NCI-H146 treated with DMSO at 0.1 percent for 48 hours (cell line): Measurements from ENCODE around the gene CAMK2B.

Experiments used
- DNase-seq: peaks from one replicate; lab custom pipeline; 2025; ENCODE audit not compliant: unreplicated experiment; lab: John Stamatoyannopoulos, UW

The CAMK2B gene

GRCh38 chr7:44287488-44288380 lies 37.7 kb downstream of the CAMK2B start:
- DNase-seq = no peak

- DNase-seq = no peak
Observed at GRCh38 chr7:44286618-44287487, 38.5 kb downstream of the CAMK2B start.

GRCh38 chr7:44286182-44286617 lies 39.2 kb downstream of the CAMK2B start:
- DNase-seq = no peak

- no peak for DNase-seq
Observed at GRCh38 chr7:44285561-44285960, 39.8 kb downstream of the CAMK2B start.

GRCh38 chr7:44284881-44285541 lies 40.4 kb downstream of the CAMK2B start:
- no peak for DNase-seq

- no peak for DNase-seq
Observed at GRCh38 chr7:44284216-44284615, 41.2 kb downstream of the CAMK2B start.

GRCh38 chr7:44283381-44284211 lies 41.8 kb downstream of the CAMK2B start:
- DNase-seq = no peak

- DNase-seq = no peak
Observed at GRCh38 chr7:44282601-44283171, 42.7 kb downstream of the CAMK2B start.

- DNase-seq = no peak
Observed at GRCh38 chr7:44281811-44282600, 43.4 kb downstream of the CAMK2B start.

- no peak for DNase-seq
Observed at GRCh38 chr7:44280993-44281721, 44.2 kb downstream of the CAMK2B start.

- no peak for DNase-seq
Observed at GRCh38 chr7:44280636-44280992, 44.8 kb downstream of the CAMK2B start.

- DNase-seq = no peak
Observed at GRCh38 chr7:44279731-44280505, 45.5 kb downstream of the CAMK2B start.

GRCh38 chr7:44279286-44279685 lies 46.1 kb downstream of the CAMK2B start:
- DNase-seq = no peak

- no peak for DNase-seq
Observed at GRCh38 chr7:44278451-44279161, 46.8 kb downstream of the CAMK2B start.

GRCh38 chr7:44277851-44278250 lies 47.5 kb downstream of the CAMK2B start:
- no peak for DNase-seq

- DNase-seq = no peak
Observed at GRCh38 chr7:44277391-44277790, 48.0 kb downstream of the CAMK2B start.

GRCh38 chr7:44276571-44277221 lies 48.7 kb downstream of the CAMK2B start:
- DNase-seq = no peak
